HG02588 (cell line): ENCODE measurements around the gene MIS18A.

Experiments used
- ATAC-seq: cut with Tn5 transposase; IDR thresholded peaks from one replicate; pipeline ENCODE4 v1.9.1; 2021; ENCODE audit warnings: mild to moderate bottlenecking, moderate library complexity; ENCODE audit not compliant: unreplicated experiment

MIS18A gene

DNA sequence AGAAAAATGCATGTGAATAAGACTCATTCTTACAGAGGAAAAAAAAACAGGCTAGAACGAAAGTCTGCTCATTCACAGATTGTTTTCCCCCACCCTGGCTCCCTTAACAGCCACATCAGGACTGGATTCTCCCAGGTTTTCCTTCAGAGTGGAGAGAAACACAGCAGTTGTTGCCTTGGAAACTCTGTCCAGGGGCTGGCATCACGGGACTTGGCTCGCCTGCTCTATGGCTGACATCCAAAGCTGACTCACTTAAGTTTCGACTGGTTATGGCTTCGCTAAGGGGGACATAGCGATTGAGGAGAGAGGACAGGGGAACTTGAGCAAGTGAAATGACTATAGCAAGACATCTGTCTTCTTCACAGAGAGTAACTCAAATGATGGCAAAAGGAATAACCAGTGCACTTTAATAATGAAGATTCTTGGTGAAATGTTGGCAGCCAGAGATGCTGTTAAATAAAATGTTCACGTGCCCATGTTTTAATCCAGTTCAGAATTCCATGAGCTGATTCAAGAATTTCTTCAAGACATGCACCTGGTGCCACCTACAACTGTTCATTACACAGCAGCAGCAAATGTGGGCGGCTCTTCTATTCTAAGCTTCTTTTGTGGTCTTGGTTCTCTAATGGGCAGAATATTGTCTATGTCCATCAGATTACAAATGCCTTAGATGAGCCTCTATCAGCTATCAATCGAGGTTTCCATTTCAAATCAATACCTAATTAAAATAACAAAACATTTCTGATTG, 21.8 kb downstream of the MIS18A start:
- no peak for ATAC-seq

DNA sequence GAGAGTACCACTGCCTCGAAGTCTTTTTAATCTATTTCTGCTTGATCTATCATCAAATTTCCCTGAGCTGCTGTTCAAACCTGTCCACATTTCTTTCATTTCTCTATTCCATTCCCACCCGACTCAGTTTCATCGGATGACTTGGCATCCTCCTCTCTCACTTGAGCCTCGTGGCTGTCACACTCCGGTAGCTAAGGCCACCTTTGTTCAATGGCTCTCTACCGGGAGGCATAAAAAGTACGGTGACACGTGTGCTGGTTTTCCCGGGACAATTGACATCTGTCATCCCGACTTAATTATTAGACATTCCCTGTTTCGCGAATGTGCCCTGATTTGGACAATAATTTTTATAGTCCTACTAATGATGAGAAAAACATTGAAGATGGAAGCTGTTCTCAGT, 22.6 kb downstream of the MIS18A start:
- ATAC-seq, result no peak

- ATAC-seq, result no peak
Observed at GRCh38 chr21:32253215-32253641, 25.6 kb downstream of the MIS18A start.

DNA sequence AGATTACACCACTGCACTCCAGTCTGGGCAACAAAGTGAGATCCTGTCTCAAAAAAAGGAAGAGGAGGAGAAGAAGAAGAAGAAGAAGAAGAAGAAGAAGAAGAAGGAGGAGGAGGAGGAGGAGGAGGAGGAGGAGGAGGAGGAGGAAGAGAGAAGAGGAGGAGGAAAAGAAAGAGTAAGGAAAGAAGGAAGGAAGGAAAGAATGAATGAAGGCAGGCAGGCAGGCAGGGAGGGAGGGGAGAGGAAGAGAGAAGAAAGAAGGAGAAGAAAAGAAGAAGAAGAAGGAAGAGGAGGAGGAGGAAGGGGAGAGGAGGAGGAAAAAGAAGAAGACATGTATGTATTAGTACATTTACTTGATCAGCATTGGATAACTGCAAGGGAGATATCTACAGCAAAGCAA, 26.7 kb downstream of the MIS18A start:
- ATAC-seq, result no peak

DNA sequence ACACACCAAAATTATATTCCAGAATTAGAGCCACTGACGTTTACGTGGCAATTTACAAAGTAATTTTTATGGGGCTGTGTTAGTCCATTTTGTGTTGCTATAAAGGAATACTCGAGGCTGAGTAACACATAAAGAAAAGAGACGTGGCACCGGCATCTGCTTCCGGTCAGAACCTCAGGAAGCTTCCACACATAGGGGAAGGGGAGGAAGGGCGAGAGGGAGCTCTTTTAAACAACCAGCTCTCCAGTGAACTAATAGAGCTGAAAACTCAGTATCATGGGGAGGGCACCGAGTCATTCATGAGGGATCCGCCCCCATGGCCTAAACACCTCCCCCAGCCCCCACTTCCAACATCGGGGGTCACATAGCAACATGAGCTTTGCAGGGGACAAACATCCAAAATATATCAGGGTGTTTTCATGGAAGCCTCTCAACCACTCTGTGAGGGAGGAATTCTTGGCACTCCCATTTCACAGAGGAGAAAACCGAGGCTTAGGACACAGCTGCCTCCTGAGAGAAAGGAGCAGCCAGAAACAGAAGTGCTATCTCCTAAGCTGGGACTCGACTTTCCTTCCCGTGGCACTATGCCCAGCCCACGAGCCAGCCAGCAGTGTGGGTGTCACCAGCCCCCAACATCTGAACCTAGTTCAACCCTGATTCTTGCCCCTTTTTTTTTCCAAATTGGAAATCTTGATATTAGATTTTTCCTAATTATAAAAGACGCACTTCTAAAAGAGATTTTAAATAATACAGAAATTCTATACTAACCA, 29.2 kb downstream of the MIS18A start:
- ATAC-seq, result no peak

DNA sequence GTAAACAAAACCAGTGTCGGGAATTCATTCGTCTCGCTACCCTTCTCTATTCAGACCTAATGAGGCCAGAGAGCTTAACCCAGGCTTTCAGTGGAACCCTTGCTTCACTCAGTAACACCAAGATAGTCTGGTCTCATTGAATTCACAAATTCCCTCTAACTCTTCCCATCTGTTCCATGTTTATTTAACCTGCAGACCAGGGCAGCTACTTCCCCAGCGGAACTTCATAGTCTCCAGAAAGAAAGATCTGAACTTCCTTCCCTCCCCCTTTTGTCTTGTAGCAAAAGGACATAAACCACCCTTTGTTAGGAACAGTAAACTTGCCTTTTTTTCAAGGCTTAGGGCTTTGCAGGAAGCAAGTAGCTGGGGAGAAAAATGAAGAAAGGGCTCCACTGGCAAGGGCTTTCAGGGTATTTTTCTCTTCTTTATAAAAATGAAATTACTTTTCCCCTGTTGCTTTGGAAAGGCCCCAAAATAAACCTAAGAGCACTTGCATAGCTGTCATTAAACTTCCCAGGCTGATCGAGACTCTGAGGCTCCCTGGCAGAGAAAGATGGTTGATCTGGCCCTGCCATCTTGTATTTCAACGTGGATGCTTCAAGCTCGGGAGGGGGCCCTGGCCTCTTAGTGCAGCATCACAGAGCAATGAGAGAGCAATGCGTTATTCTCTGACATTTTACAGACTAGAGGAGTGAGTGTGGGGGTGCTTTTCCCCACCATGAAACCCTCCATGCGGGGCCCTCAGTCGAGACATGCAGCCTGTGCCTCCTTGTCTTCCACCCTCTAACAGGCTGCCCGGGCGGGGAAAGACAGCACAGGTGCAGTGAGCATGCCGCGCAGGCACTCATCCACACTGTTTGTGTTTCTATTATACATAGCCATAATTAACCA, 30.0 kb downstream of the MIS18A start:
- no peak for ATAC-seq

- no peak for ATAC-seq
Observed at GRCh38 chr21:32246571-32247140, 32.2 kb downstream of the MIS18A start.

- ATAC-seq, result no peak
Observed at GRCh38 chr21:32245971-32246370, 32.9 kb downstream of the MIS18A start.

DNA sequence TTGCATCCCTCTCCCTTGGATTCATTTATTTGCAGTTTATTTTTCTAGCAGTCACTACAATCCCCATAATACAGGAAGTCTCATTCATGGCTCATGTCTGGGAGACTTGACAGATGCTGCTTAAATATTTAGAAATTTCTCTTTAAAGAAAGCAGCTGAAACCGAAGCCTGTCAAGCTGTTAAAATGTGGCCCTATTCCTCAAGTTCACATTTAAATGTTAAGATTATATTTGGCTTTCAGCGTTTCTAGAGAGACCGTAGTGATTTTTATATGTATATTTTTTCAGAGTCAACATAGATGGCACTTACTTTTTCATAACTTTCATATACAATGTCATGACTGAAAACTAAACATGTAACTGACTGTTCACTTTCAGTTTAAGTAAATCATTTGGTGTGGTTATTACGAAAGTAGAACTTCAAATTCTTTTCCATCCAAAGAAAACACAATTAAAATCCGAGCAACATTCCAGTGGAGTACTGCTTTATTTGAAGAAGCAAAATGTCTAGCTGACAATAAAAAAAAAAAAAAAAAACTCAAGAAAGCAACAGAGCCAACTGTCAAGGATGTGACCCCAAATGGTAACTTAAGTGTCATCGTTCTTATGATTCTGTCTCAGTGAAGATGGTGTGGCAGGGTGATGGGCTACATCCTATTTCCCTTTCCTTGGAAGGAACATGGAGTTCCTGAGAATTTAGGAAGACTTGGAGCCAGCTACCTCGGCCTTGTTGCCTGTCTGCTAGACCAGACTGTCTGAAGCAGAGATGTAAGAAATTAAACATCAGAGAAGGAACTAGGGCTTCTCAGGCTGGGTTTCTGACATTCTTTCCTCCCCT, 37.8 kb downstream of the MIS18A start:
- ATAC-seq, result no peak

DNA sequence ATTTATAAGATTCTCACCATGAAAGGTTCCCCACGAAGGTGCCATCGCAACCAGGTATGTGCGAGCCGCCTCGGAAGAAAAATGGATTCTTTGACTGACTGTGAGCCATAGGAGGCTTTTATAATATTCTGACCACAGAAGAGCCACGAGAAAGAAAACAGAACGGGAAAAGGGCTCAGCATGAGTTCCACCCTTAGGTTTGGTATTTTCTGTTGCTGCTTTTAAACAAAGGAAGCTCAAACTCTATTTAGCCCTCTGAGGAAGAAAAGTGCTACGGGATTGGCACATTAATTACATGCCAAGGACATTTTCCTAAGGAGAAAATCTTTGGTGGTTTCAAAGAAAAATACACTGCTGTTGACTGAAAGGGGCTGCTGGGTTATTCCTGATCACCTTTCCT, 39.3 kb downstream of the MIS18A start:
- no peak for ATAC-seq

- no peak for ATAC-seq
Observed at GRCh38 chr21:32238063-32238462, 40.8 kb downstream of the MIS18A start.

DNA sequence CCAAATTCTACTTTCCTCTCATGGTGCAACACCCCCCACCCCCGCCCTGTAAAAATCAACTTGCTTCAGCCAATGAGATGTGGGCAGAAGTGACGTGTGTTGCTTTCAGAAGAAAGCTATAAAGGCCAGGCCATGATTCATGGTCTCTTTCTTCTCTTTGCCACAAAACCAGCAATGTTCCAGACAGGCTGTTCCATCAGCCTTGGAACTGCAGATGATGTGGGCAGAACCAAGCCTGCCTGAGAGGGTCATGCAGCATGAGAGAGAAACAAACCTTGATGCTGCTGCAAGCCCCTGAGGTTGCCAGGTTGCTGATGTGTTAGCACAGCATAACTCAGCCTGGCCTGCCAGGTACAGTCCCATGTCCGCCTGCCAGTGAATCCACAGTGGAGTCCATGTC, 41.8 kb downstream of the MIS18A start:
- ATAC-seq, result no peak

- no peak for ATAC-seq
Observed at GRCh38 chr21:32233722-32234301, 45.0 kb downstream of the MIS18A start.

DNA sequence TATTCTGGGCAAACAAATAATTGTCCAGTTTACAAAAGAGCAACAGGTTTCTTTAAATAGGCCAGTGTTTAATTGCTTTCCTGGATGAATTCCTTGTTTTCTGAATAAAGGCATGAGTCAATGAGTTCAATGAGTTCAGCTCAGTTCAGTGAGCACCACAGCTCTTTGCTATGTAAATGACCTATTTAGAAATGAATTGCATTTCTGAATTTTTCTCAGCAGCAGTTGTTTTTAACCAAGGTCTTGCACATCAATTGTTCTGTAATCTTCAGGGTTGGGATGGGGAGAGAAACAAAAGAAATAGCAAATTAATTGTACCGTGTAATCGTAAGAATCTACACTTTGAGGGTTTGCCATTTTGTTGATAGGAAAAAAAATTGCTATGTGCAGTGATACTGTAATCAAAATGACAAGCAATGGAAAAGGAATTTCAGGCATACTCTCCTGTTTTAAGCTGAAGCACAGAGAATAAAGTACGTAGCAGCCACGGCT, 45.7 kb downstream of the MIS18A start:
- ATAC-seq, result no peak

DNA sequence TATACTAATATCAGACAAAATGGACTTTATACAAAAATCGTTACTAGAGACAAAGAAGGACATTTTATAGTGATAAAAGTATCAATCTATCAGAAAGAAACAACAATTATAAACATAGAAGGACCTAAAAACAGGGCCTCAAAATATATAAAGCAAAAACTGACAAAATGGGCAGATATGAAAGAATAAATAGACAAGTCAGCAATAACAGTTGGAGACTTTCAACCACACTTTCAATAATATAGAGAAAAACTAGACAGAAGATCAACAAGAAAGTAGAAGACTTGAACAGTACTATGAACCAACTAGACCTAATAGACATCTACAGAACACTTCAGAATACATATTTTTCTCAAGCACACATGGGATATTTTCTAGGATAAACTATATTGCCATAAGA, 52.4 kb downstream of the MIS18A start:
- no peak for ATAC-seq
